Measurements from ENCODE around the gene SMIM17.

The SMIM17 gene

DNA sequence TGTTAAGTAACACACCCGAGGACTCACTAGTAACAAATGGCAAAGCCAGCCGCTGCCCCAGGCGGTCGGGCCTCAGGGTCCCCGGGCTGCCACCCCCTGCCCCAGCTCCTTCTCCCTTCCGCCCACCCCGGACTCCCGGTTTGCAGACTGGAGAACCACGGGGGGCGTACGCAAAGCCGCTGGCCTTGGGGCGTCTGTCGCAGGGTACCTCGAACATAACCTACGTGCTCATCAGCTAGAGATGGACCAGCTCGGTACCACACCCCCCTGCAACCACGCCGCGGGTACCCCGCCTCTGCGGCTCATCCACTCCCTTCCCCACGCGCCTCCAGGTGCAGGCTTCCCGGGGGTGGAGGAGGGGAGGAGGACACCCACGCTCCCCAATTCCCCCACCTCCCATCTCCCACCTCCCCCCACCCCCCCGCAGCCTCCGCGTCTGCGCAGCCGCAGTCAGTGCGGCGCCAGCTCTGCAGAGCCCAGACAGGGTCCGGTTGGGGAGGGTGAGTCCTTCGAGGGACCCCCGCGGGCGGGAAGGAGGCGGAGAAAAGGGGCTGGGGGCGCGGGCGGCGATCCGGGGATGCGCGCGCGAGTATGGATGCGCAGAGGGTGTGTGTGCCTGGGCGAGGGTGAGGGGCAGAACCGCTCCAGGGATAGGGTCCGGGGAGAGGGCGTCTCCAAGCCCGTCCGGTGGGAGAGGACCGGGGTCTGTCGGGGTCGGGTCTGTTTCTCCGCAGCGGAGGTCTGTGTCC is at the start of gene SMIM17:
Gene SMIM17 (plus strand): TSS at position 449 of the 749 bp plus-strand sequence. CDS start 2,509 bp downstream, outside the sequence.
- DNase-seq (ENCODE audit: low read depth in 2 of 2), result no peak

DNA sequence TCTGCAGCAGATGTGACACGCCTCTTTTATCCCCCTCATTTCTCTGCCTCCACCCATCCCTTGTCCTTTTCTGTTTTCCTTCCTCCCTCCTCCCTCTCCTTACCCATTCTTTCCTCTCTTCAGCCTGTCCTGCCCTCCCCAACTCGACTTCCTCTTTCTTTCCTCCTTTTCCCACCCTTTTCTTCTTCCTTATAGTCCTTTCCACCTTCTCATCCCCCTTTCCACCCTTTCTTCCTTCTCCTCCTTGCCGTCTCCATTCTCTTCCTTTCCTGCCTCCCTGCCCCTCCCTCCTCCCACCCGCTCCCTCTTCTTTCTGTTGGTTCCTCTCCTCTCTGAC is 48.5 kb upstream of the SMIM17 start:
- no peak for DNase-seq (ENCODE audit: low read depth in 2 of 2)

DNA sequence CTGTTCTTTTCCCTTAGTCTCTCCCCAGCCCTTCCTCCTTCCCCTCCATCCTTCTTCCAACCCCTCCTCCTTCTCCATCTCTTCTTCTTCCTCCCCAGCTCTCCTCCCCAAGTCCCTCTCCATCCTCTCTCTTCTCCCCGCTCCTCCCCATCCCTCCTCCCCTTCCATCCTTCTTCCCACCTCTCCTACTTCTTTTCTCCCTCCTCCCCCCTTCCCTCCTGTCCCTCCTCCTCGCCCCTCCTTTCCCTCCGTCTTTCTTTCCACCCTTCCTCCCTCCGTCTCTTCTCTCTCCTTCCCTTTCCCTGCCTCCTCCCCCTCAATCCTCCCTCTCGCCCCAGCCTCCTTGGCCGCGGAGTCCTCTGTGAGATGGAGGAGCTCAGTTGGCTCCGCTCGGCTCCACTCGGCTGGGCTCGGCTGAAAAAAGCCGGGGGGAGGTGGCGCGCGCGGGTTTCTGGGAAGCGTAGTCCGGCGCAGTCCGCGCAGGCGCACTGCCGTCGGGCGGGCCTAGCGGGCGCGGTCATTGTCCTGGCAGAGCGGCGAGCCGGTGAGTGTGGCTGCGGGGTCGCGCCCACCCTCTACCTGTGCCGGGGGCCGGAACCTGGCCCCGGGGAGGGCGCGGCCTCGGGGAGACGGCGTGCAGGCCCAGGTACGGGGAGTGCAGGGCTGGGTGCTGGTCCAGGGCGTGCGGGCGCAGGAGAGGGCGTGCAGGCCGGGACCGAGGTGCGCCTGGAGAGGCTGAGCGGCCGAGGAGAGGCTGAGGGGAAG is 48.0 kb upstream of the SMIM17 start, which contains the start of gene ZNF71:
Gene ZNF71 (plus strand): TSS at position 520 of the 765 bp plus-strand sequence. CDS start 6,257 bp downstream, outside the sequence.
- DNase-seq (ENCODE audit: low read depth in 2 of 2), result peak; percentile 77 to 83

DNA sequence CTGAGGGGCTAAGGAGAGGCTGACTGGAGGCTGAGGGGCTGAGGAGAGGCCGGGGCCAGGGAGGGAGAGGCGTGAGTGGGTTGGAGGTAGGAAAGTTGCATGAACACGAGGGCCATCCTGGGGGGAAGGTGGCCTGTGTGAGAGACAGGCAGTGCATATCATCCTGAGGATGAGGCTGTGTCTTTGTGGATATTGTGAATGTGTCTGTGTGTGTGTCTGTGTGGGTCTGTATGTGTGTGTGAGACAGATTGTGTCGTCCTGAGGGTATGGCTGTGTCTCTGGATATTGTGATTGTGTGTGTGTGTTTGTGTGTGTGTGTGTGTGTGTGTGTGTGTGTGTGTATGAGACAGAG is 47.4 kb upstream of the SMIM17 start:
- DNase-seq (ENCODE audit: low read depth in 2 of 2), result no peak

DNA sequence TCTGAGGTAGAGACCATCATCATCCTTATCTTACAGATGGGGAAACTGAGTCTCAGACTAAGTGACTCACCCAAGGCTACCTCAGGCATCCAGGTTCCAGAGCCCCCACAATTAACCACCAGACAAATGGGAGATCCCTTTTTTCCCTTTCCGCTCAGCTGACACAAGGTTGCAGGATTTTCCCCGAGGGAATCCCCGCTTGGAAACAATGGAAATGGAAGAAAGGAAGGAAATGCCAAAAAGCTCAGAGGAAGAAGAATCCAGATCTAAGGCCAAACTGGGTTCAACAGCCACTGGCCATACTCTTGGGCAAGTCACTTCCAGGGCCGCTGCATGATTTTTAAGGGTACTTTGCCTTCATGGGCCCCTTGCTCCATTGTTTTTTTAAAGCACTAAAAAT is 46.3 kb upstream of the SMIM17 start:
- no peak for DNase-seq (ENCODE audit: low read depth in 2 of 2)

DNA sequence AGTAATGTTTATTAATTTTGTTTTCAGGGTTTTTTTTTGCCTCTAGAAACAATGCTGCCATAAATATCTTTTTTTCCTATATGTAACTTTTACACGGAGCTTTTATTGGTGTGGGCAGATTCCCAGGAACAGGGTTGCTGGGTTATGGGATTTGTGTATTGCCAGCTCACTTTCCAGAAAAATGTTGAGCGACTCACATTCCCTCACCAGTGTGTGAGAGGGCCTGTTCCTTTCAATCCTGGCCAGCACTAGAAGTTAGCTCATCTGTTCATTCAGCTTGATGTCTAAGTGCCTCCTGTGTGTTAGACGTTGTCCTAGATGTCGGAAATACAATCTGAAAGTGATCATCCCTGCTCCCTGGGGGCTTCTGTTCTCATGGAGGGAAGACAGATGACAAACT is 45.3 kb upstream of the SMIM17 start:
- DNase-seq (ENCODE audit: low read depth in 2 of 2), result no peak

DNA sequence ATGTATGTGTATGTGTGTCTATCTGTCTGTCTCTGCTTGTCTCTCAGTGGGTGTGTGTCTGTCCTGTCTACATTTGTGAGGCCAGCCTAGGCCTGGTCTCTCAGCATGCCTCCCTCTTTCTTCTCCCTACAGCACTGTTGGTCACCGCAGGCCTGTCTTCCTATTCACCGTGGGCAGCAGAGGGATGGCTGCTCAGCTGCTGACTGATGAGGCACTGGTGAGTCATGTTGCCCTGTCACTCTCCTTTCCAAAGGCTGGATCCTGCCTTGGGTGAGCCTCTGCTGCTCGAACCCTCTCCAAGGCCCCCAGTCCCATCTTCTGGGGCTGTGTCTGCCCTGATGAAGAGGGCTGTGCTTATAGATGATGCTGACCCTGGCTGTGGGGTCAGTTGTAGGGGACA is 41.6 kb upstream of the SMIM17 start:
- no peak for DNase-seq (ENCODE audit: low read depth in 2 of 2)

DNA sequence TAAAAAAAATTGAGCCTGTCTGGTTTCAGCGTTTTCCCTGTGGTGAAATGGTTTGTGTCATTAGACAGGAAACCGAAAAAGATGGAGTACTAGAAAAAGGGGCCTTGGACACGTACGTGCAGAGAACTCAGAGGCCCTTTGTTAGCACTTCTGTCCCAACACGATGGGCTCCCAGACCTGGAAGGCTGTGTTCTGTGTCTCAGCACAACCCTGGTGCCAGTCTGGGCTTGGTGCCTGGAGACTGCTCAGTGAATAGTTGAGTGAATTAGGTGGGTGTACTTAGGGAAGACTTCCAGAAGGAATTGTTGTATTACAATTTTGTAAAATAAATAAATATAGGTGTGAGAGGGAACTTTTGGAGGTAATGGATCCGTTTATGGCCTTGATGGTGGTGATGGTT is 39.1 kb upstream of the SMIM17 start:
- DNase-seq (ENCODE audit: low read depth in 2 of 2), result no peak

DNA sequence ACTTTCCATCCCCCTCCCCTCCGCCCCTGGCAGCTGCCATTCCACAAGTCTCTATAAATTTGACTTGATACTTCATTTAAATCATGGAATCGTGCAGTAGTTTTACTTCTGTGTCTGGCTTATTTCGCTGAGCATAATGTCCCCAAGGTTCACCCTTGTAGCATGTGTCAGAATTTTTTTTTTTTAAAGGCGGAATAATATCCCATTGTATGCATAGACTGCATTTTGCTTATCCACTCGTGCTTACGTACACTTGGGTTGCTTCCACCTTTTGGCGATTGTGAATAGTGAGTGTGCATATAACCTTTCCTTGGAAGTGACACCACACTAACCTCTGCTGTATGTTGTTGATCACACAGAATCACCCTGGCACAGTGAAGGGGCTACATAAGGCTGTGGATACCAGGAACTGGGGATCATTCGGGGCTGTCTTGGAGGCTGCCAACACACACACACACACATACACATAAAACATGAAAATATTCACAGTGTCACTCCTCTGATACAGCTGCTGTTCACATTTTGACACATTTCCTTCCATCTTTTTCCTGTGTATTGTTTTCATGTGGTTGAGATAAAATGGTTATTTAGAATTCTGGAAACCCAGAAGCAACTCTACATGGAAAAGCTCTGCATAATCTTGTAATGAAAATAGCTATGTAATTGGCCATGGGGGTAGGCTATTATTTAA is 34.5 kb upstream of the SMIM17 start:
- no peak for DNase-seq (ENCODE audit: low read depth in 2 of 2)

DNA sequence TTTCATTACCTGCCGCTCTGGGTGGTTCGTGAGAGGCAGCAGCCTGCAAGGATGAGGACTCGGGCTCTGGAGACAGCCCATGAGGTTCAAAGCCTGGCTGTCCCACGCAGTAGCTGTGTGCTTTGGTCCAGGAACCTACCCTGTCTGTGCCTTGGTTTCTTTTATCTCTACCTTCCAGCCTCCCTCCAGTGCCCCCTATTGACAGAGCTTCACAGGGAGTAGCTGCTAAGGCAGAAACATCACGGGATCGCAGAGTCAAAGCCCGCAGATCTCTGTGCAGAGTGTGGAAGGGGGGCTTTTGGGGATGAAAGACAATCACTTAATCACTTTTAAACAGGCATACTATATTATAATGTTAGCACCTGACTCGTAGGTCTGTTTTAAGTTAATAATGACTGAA is 31.7 kb upstream of the SMIM17 start:
- no peak for DNase-seq (ENCODE audit: low read depth in 2 of 2)

DNA sequence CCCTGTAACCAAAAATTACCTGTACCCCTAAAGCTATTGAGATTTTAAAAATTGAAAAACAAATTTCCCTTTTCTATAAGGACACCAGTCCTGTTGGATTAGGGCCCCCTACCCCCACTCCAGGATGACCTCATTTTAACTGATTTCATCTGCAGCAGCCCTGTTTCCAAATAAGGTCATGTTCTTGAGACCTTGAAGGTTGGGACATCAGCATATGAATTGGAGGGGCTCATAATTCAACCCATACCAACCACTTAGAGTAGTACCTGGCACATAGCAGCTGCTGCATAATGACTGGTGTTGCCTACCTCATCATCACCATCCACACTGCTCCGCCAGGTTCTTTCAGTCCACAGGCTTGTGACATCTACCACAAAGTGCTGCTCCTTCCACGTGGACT is 30.2 kb upstream of the SMIM17 start:
- DNase-seq (ENCODE audit: low read depth in 2 of 2), result no peak

DNA sequence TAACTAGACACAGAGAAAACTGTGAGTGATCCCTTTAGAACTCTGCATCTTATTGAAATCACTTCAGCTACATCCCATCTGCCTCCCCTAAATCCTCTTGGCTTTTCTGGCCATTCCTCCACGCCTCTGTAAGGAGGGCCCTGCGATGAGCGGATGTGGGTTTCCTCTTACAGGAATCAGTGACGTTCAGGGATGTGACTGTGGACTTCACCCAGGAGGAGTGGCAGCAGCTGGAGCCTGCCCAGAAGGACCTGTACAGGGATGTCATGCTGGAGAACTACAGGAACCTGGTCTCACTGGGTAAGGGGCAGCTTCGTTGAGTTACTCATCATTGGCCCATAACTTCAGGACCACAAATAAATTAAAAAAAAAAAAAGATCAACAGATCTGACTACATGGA is 29.3 kb upstream of the SMIM17 start:
- no peak for DNase-seq (ENCODE audit: low read depth in 2 of 2)

DNA sequence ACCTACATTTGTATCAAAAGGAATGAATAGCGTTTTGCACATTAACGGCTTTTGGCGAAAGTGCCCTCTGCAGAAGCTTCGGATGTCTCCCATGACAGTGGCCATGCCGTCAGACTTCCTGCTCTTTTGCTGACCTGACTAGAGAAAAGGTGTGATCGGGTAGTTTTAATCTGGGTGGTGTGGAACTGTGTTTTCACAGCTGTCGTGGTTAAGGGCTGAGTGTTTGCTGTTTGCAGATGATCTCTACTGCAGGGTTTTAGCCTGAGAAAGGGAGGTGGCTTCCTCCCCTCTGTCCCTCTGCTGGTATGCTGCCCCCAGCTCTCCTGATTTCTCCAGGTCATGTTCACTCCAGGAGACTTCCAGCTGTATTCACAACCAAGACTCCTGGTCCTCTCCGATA is 25.4 kb upstream of the SMIM17 start:
- no peak for DNase-seq (ENCODE audit: low read depth in 2 of 2)

DNA sequence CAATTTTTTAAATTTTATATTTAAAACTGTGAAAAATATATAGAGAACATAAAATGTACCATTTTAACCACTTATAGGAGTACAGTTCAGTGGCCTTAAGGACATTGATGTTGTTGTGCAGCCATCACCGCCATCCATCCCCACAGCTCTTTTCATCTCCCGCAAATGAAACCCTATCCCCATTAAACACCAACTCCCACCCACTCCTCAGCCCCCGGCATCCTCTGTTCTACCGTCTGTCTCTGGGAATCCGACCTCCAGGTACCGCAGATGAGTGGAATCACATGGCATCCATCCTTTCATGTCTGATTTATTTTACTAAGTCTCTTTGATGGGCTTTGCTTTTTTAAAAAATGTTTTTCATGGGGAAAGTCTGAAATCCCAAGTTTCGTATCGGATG is 23.8 kb upstream of the SMIM17 start:
- no peak for DNase-seq (ENCODE audit: low read depth in 2 of 2)

DNA sequence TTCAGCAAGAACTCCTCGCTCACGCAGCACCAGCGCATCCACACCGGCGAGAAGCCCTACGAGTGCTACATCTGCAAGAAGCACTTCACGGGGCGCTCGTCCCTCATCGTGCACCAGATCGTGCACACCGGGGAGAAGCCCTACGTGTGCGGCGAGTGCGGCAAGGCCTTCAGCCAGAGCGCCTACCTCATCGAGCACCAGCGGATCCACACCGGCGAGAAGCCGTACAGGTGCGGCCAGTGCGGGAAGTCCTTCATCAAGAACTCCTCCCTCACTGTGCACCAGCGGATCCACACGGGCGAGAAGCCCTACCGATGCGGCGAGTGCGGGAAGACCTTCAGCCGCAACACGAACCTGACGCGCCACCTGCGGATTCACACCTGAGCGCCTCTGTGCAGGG is 20.6 kb upstream of the SMIM17 start:
- no peak for DNase-seq (ENCODE audit: low read depth in 2 of 2)

DNA sequence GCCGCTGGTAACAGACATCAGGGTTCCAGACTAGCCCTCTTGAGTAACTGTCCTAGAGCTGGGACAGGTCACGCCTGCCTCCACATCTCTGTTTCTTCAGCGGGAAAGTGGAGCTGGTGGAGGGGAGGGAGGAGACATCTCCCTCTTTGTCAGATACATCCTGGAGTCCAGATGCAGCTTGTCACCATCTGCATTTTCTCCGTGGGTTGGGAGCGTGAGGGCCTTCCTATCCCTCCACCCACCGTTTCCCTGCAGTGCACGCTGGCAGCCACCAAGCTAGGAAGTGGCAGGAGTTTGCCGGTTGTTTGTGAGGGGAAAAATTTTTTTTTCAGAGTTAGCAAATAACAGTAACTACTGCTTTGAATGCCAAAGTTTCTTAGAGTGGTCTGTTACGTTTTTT is 20.0 kb upstream of the SMIM17 start:
- DNase-seq (ENCODE audit: low read depth in 2 of 2), result no peak

DNA sequence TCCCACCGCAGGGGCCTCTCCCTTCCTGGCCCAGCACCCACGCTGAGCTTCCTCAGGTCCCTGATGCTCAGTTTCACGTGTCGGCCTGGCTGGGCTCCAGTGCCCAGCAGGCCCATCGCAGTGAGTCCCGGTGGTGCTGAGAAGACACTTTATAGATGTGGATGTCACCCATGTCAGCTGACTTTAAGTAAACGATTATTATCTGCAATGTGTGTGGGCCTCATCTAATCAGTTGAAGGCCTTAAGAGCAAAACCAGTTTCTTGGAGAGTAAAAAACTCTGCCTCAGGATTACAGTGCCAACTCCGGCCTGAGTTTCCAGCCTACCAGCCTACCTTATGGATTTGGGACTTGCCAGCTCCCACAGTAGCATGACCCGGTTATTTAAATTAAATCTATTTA is 17.3 kb upstream of the SMIM17 start:
- DNase-seq (ENCODE audit: low read depth in 2 of 2), result no peak

DNA sequence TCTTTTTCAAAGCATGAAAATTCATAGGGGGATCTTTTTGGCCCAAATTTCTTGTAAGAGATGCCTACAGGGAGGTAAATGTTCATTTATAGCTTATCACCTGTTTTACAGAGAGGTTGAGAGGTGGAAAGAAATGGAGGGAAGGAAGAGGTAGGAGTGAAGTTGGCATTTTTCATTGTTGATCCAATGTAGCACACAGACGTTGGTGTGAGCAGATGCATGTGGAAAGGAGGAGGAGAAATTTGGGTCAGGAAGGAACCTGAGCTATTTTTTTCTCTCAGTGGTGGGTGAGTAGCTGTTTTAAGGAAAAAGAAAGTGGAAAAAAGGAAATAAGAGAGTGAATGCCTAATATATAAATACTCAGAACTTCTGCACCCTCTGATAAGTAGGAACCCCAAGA is 9.9 kb upstream of the SMIM17 start:
- no peak for DNase-seq (ENCODE audit: low read depth in 2 of 2)

DNA sequence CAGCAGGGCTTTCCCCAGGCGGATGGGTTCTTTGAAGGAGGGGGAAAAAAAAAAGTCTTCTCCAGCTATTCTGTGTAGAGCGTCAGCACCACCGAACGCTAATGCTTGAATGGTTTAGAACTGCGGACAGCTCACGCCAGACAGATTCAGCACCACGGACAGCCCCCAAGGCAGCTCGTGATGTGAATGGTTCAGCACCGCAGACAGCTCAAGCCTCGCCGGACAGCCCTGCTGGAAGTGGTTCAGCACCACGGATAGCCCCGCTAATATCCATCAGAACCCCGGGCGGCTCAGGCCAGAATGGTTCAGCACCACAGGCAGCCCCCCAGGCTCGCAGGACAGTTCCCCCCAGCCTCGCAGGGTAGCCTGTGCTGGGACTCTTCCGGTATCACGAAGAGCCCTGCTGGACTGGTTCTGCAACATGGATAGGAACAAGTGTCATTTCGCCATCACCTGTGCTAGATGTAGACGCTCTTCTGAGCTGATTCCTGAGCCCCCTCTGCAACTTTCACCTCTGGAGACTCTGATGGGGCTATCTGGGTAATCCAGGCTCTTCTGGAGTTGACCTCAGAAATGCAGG is 4.9 kb upstream of the SMIM17 start:
- no peak for DNase-seq (ENCODE audit: low read depth in 2 of 2)

DNA sequence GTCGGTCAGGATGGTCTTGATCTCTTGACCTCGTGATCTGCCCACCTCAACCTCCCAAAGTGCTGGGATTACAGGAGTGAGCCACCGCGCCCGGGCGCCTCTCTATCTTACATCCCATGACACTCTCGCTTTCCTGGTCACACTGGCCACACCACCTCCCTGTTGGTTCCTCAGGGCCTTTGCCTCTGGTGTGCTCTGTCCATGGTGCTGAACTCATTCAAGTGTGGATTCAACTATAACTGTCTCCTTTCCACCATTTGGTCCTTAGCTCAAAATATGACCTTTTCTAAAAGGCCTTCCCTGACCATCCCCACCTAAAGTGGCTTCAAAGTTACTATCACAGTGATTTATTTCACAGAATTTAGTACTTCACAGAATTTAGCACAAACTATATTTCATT is 3.7 kb upstream of the SMIM17 start:
- no peak for DNase-seq (ENCODE audit: low read depth in 2 of 2)

DNA sequence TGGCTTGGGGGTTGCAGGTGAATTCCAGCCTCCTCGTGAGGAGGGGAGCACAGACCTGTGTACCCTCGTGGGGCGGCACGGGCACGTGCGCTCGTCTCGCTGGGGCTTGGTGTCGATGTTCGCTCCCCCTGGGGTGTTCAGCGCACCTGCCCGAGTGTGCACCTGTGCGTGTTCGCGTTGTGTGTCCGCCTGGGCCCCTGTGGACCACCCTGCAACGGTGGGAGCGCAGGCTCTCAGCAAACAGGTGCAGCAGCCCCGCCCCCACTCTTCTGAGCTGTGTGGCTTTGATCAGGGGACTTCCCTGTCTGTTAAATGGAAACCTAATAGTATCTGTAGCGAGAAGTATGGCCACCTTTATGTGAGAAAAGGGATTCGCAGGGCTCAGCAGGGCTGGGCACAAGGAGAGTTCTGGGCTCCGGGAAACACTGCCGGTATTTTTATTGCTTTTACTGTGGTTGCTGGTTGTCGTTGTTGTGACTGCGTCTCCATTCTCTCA is 549 bp downstream of the SMIM17 start:
- DNase-seq (ENCODE audit: low read depth in 2 of 2), result no peak

DNA sequence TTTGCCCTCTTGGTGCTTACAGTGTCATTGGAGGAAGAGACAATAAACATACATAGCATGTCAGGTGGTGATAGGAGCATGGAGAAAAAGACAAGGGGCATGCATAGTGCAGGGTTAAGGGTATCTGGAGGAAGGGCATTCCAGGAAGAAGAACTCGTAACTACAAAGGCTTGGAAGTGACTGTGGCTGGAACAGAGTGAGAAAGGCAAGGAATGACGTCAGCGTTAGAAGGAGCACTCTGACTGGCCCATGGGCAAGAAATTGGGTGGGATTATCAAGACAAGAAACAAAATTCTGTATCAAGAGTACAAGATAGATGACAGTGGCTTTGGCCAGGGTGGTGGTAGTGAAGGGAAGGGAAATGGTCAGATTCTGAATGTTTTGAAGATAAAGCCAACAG is 11.2 kb downstream of the SMIM17 start:
- no peak for DNase-seq (ENCODE audit: low read depth in 2 of 2)
